Stimulated activated naive CD8-positive, alpha-beta T cell treated with anti-CD3 and anti-CD28 coated beads, Interleukin-15, amount 100 ng/mL, for 72 hours (primary cell): ENCODE measurements around the gene OVCA2.

Experiments used
- ATAC-seq: fragments of 150-1000 bp; cut with Tn5 transposase; 2 replicates; pipeline ENCODE4 v1.10.0; 2021; ENCODE audit warnings: mild to moderate bottlenecking, moderate library complexity
- DNase-seq, 2 donors: peaks; one replicate each; pipeline ENCODE4 v3.0.0; 2021 to 2022
- H3K27ac Mint-ChIP-seq, 2 donors: one replicate each; pipeline ENCODE4 v1.8.0; 2022; ENCODE audit warnings: mild to moderate bottlenecking in 2 of 2, mixed read lengths in 2 of 2, moderate library complexity in 2 of 2
- H3K27me3 Mint-ChIP-seq: one replicate; pipeline ENCODE4 v1.8.0; 2022; ENCODE audit warnings: mixed read lengths
- H3K4me1 Mint-ChIP-seq: one replicate; pipeline ENCODE4 v1.8.0; 2022; ENCODE audit warnings: mild to moderate bottlenecking, mixed read lengths
- H3K4me3 Mint-ChIP-seq, 2 donors: one replicate each; pipeline ENCODE4 v1.8.0; 2022; ENCODE audit warnings: mild to moderate bottlenecking in 2 of 2, mixed read lengths in 2 of 2, moderate library complexity in 1 of 2
- H3K9me3 Mint-ChIP-seq, 2 donors: one replicate each; pipeline ENCODE4 v1.8.0; 2022; ENCODE audit warnings: mixed read lengths in 2 of 2

Gene OVCA2

DNA sequence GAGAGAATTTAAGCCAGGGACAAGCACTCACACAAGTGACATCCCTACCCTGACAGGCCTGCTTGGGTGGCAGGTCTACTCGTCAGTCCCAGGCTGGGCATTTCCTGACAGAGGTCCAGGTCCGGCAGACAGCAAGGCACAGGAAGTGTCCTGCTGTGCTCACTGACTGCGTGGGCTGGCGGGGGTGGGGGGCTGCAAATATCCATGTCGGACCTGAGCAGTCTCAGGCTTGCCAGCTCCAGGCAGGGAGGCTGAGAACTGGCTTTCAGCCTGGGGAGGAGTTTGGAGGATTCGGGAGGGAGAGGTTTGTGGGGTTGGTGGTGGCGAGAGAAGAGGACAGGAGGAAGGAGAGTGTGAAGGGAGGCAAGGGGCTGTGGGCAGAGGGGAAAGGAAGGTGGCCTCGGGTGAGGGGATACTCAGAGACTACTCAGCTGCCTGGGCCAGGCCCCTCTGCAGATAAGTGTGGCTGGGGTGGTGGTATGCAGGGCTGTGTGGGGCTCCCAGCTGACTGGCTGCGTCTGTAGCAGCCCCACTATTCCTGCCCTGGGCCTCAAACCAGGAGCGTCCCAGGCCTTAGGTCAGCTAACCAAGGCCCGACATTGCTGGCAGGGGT is 20.9 kb downstream of the OVCA2 start:
- Mint-ChIP-seq H3K4me1 (peaks cover 75% of the 10 kb centered on the region), H3K27me3 (no peaks in the 10 kb centered on the region), H3K9me3 (no peaks in the 10 kb centered on the region), H3K4me3 (no peak overlapping the region), H3K27ac (peak overlapping the region in 1 of 2 donors; percentile 83)
- ATAC-seq = no peak
- DNase-seq = no peak

DNA sequence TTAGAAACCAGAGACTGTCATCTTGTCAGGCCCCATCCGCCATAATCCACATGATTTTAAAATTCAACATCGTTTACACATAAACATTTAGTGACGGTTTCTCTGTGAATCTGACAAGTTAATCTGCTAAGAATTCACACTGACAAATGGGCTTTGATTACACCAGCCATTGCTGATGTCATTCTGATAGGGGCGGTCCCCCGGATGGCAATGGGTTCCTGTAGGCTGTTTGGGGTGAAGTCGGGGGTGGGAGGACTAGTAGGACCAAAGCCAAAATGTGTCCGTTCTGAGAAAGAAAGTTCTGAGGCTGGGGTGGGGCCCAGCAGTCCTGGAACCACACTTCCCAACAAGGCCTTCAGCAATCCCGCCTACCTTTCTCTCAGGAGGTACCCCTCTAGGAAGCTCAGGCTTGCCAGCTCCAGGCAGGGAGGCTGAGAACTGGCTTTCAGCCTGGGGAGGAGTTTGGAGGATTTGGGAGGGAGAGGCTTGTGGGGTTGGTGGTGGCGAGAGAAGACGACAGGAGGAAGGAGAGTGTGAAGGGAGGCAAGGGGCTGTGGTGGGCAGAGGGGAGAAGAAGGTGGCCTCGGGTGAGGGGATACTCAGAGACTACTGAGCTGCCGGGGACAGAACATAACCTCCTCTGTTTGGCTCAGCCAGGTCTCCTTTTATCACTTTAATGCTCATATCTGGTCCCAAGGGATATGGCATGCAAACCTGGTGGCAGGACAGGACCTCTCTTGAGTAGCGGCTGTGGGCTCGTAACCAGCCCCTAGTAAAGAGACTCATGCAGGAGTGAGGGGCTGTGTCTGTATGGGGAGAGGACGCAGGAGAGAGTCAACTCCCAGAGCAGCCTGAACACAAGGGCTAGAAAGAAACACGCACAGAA is 21.7 kb downstream of the OVCA2 start:
- Mint-ChIP-seq H3K4me3 (no peak overlapping the region), H3K9me3 (no peaks in the 10 kb centered on the region), H3K4me1 (peaks cover 80% of the 10 kb centered on the region), H3K27ac (no peak overlapping the region), H3K27me3 (no peaks in the 10 kb centered on the region)
- no peak for ATAC-seq
- no peak for DNase-seq

DNA sequence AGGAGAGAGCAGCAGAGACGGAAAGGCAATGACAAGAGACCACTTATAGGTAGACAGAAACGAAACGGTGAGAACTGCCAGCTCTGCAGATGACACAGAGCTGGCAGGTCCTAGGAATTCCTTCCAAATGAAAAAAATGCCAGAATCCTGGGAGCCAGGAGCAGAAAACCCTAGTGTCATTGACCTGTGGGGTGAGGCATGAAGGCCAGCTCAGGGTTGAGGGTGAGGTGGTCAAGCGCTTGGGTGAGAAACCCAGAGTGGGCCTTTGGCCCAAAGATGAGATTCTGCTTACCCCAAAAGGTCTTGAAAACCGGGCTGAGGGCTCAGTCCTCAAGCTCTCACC is 22.3 kb downstream of the OVCA2 start:
- Mint-ChIP-seq H3K4me1 (peaks cover 86% of the 10 kb centered on the region), H3K4me3 (no peak overlapping the region), H3K27ac (peak overlapping the region in 1 of 2 donors; percentile 74), H3K9me3 (no peaks in the 10 kb centered on the region), H3K27me3 (no peaks in the 10 kb centered on the region)
- no peak for DNase-seq
- ATAC-seq = no peak

DNA sequence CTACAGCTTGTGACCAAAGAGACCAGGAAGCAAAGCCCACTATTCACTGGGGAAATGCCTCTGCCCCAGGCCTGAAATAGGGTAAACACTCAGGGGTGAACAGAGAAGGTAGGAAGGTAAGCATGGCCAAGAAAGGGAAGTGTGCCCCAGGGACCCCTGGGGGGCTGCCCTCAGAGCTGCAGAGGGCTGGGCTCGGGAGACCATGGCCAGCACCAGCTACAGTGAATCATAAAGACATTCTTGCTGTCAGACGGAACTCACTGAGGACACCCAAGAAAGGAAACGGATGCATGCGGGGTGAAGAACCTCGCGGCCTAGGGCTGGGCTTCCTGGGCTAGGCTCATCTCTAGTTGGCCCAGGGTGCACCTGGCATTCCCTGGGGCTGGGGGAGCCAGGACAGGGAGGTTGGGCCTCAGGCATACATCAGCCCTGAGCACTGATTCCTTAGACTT is 22.7 kb downstream of the OVCA2 start:
- peak overlapping the region in 1 of 2 donors; percentile 9 for H3K4me3 Mint-ChIP-seq
- peak overlapping the region in 1 of 2 donors; percentile 74 for H3K27ac Mint-ChIP-seq
- peaks cover 86% of the 10 kb centered on the region for H3K4me1 Mint-ChIP-seq
- H3K27me3 Mint-ChIP-seq = no peaks in the 10 kb centered on the region
- H3K9me3 Mint-ChIP-seq = no peaks in the 10 kb centered on the region
- DNase-seq (no peak), ATAC-seq (no peak)

- peak overlapping the region in 1 of 2 donors; percentile 24 for H3K27ac Mint-ChIP-seq
- DNase-seq = peak; percentile 64 to 71
- peak; percentile 84 for ATAC-seq
- no peaks in the 10 kb centered on the region for H3K27me3 Mint-ChIP-seq
- peak overlapping the region in 1 of 2 donors; percentile 9 for H3K4me3 Mint-ChIP-seq
- H3K9me3 Mint-ChIP-seq = no peaks in the 10 kb centered on the region
- peaks cover 86% of the 10 kb centered on the region for H3K4me1 Mint-ChIP-seq
These were observed 23.4 kb downstream of the OVCA2 start for GRCh38 chr17:2064980-2065785.

GRCh38 chr17:2065949-2066400 is 24.2 kb downstream of the OVCA2 start:
- peaks cover 86% of the 10 kb centered on the region for H3K4me1 Mint-ChIP-seq
- no peak overlapping the region for H3K4me3 Mint-ChIP-seq
- peak overlapping the region in 1 of 2 donors; percentile 22 for H3K27ac Mint-ChIP-seq
- H3K9me3 Mint-ChIP-seq = no peaks in the 10 kb centered on the region
- H3K27me3 Mint-ChIP-seq = no peaks in the 10 kb centered on the region
- DNase-seq (no peak), ATAC-seq (no peak)

GRCh38 chr17:2067048-2067561 is 25.3 kb downstream of the OVCA2 start:
- no peaks in the 10 kb centered on the region for H3K9me3 Mint-ChIP-seq
- DNase-seq = no peak
- H3K4me3 Mint-ChIP-seq = no peak overlapping the region
- peaks cover 86% of the 10 kb centered on the region for H3K4me1 Mint-ChIP-seq
- no peak for ATAC-seq
- no peaks in the 10 kb centered on the region for H3K27me3 Mint-ChIP-seq
- H3K27ac Mint-ChIP-seq = peak overlapping the region in 1 of 2 donors; percentile 15

DNA sequence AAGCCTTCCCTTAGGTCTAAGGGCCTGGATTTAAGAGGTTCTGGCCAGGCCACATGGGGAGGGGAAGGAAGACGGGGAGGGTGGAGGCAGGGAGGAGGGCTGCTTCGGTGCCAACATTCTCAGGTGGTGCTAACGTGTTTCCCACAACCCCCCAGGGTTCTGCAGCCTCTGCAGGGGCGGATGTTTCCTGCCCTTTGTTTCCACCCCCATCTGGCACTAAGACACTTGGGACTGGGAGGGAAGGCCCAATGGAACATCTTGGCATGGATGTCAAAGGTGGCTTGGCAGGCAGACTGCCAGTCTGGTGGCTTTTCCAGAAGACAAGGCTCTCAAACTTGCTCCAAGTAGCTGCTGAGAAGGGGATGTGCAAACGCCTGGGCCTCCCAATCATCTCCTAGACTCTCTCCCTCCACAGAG is 25.8 kb downstream of the OVCA2 start:
- Mint-ChIP-seq H3K27me3 (no peaks in the 10 kb centered on the region), H3K9me3 (no peaks in the 10 kb centered on the region), H3K27ac (no peak overlapping the region), H3K4me3 (no peak overlapping the region), H3K4me1 (peaks cover 88% of the 10 kb centered on the region)
- no peak for ATAC-seq
- no peak for DNase-seq

DNA sequence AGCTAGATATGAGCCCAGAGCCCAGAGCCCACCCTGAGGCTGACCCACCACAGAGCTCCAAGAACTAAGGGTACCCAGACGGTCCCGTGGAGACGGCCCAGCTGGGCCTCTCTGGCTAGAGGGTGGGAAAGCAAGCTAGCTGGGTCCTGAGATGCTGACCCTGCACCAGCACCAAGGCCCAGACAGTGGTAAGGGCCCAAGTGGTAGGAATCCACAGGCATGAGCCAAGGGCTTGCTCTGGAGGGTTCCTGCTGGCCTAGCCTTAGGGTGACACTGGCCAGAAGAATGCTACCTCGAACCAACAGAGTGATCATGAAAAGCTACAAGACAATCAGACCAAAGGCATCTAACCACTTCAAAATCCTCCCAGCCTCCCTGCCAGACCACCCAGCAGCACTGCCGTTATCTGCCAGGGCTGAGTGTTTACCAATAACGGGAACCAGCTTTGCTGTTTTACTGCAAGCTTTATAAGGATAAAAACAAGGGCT is 26.3 kb downstream of the OVCA2 start:
- no peaks in the 10 kb centered on the region for H3K9me3 Mint-ChIP-seq
- DNase-seq (no peak), ATAC-seq (no peak)
- no peaks in the 10 kb centered on the region for H3K27me3 Mint-ChIP-seq
- H3K27ac Mint-ChIP-seq = no peak overlapping the region
- no peak overlapping the region for H3K4me3 Mint-ChIP-seq
- peaks cover 87% of the 10 kb centered on the region for H3K4me1 Mint-ChIP-seq

DNA sequence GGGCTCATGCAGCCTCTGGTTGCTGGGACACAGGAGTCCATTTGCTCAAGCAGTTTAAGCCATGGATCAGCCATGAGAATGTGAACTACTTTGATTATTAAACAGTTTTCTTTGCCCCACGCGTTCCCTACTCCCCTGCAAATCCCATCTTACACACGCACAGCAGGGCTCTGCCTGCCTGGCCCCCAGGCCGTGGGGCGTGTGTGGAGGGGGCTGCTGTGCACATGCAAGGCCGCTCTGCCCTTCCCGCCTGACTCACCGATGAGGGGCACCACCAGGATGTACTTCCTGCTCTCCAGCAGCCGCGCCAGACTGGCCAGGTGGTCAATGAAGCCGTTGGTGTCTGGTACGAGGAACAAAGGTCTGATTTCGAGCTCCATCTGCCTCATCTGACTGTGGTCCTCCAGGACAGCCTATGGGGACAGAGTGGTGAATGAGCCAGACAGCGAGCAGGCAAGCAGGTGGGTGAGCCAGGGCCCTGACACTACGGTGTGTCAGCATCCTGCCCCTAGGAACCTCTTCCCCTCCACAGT is 26.8 kb downstream of the OVCA2 start:
- Mint-ChIP-seq H3K4me1 (peaks cover 82% of the 10 kb centered on the region), H3K27me3 (no peaks in the 10 kb centered on the region), H3K9me3 (no peaks in the 10 kb centered on the region), H3K27ac (no peak overlapping the region), H3K4me3 (peak overlapping the region in 1 of 2 donors; percentile 27)
- DNase-seq = no peak
- no peak for ATAC-seq

GRCh38 chr17:2070241-2071023 is 28.6 kb downstream of the OVCA2 start:
- H3K4me1 Mint-ChIP-seq = peaks cover 67% of the 10 kb centered on the region
- H3K4me3 Mint-ChIP-seq = peak overlapping the region; percentile 47 to 77
- H3K27ac Mint-ChIP-seq = peak overlapping the region; percentile 57 to 99
- DNase-seq (peak; percentile 70 to 86), ATAC-seq (peak; percentile 98)
- H3K9me3 Mint-ChIP-seq = no peaks in the 10 kb centered on the region
- no peaks in the 10 kb centered on the region for H3K27me3 Mint-ChIP-seq

DNA sequence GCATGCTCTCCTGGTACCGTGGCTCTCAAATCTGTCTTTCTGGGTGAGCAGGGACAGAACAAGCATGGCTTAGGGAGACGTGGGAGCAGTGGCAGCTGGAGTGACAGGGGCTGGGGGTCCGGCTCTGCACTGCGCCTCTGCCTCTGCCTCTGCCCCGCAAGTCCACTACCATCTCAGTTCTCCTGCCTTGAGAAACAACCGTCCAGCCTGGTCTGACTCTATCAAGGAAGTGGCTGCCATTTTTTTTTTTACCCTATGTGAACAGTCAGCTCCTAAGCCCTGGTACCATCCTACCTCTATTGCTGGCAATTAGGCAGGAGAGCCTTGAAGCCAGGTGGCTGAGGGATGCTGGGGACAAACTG is 29.2 kb downstream of the OVCA2 start:
- Mint-ChIP-seq H3K27ac (peak overlapping the region; percentile 57 to 95), H3K27me3 (no peaks in the 10 kb centered on the region), H3K9me3 (no peaks in the 10 kb centered on the region), H3K4me3 (peak overlapping the region; percentile 36 to 47), H3K4me1 (peaks cover 71% of the 10 kb centered on the region)
- DNase-seq = no peak
- no peak for ATAC-seq

DNA sequence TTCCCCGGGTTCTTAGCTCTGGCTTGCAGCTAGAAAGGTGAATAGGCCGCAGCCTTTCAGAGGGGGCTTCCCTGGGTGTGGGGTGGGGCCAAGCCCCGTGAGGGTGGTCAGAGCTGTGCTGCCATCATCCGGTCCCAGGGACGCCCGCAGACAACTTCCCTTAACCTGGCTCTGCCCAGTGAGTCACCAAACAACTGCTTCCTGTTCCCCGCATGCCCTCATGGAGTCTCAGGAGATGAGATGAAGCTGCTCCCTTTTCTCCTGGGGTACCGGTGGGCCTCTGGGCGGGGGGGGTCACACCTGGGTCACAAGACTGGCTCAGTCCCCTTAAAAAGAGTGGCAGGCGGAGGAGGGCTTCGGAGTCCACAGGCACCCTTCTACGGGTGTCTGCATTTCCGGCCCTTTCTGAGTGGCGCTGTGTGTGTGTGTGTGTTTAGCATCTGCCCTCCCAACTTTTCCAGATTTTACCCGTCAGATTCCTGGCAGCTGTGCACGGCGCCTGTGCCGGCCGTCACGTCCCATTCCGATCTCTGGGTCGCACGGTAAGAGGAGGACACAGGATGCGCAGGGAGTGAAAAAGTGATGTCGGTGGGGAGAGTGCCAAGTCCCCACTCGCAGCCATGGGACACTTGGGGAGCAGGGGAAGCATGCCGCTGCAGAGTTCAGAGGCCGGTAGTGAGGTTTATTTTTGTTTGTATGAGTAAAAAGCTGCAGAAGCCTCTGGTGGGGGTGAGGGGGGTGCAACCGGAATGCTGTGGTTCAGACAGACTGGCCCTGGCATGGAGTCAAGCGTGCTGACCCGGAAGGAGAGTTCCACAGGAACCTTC is 29.8 kb downstream of the OVCA2 start:
- Mint-ChIP-seq H3K4me1 (peaks cover 76% of the 10 kb centered on the region), H3K4me3 (no peak overlapping the region)
- no peak for ATAC-seq

GRCh38 chr17:2074919-2075318 is 33.1 kb downstream of the OVCA2 start:
- H3K27me3 Mint-ChIP-seq = no peaks in the 10 kb centered on the region
- DNase-seq (no peak), ATAC-seq (no peak)
- peaks cover 43% of the 10 kb centered on the region for H3K4me1 Mint-ChIP-seq
- no peaks in the 10 kb centered on the region for H3K9me3 Mint-ChIP-seq
- no peak overlapping the region for H3K4me3 Mint-ChIP-seq
- no peak overlapping the region for H3K27ac Mint-ChIP-seq

More for the DNA sequence above, 29.8 kb downstream of the OVCA2 start:
- Mint-ChIP-seq H3K27me3 (no peaks in the 10 kb centered on the region), H3K9me3 (no peaks in the 10 kb centered on the region), H3K27ac (peak overlapping the region in 1 of 2 donors; percentile 95)
- no peak for DNase-seq
